KBM-7 (cell line): Measurements from ENCODE around the gene C9orf72.
A peak's percentile ranks its signal among the peaks of the same experiment; 100 is the strongest.

ENCODE experiments used
- DNase-seq: peaks from one replicate; pipeline ENCODE4 v3.0.0-alpha.2; 2015
- in situ Hi-C: fragments of 300-500 bp; cut with MboI; formaldehyde crosslinking; loops from 2 replicates; pipeline ENCODE4 v1.14.3; 2020; ENCODE audit warnings: low sequenced_read_pairs, low pct_unique_long_range_greater_than_20kb, mixed read lengths

C9orf72 gene

GRCh38 chr9:27584931-27585330 is 11.7 kb upstream of the C9orf72 start:
- DNase-seq: no peak
- in situ Hi-C loops: no loop called here

DNA sequence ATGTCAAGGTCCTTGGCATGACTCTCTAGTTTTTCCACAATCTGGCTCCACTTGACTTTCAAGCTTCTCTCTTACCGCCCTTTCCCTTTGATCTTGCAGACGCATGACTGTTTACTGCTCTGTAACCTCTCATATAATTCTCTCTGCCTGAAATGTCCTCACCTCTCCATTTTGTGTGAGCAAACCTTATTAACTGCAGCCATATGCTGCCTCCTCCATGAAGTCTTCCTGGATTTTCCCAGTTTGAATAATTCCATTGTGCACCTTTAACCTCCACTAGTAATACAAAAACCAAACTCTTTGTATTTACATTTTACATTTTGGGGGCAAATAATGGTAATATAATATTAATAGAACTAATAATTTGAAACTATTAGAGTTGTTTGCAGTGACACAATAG is 9.5 kb upstream of the C9orf72 start:
- in situ Hi-C loops: no loop called here
- DNase-seq: no peak

GRCh38 chr9:27581826-27582225 is 8.5 kb upstream of the C9orf72 start:
- in situ Hi-C loops: no loop called here
- DNase-seq: no peak

- in situ Hi-C loops: no loop called here
Measured at GRCh38 chr9:27573634-27574590, 631 bp upstream of the C9orf72 start.

DNA sequence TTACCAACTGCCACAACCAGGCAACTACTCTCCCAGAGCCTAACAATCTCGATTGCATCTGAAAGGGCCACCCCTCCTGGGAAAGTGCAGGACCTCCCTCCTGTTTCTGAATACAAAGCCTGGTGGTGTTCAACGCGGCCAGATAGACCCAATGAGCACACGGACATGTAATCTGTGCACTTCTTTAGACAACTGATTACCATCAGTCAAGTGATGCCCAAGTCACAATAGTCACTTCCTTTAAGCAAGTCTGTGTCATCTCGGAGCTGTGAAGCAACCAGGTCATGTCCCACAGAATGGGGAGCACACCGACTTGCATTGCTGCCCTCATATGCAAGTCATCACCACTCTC is 739 bp downstream of the C9orf72 start:
- no peak for DNase-seq
- in situ Hi-C loops: no loop called here

More at GRCh38 chr9:27573634-27574590, 631 bp upstream of the C9orf72 start:
- DNase-seq: peak; percentile 99

GRCh38 chr9:27572061-27572460 is 1.2 kb downstream of the C9orf72 start:
- in situ Hi-C loops: no loop called here

DNA sequence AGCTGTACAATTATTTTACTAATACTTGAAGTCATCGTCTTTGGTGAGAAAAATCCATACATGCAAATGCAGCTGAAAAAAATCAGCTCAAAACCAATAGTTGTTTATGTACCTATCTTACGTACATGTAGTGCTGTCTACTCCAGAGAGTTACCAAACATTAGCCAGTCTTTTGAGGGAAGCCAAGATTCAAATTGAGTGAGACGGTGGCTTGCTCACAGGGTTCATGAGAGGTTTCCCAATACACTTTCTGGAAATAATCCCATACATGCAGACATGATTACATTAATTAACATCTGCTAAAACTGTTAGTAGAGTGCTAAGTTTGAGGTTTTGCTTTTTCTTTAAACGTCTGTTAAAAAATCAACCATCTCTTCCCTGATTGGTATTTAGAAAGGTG is 2.3 kb downstream of the C9orf72 start:
- in situ Hi-C loops: no loop called here
- DNase-seq: no peak

More at GRCh38 chr9:27572061-27572460, 1.2 kb downstream of the C9orf72 start:
- no peak for DNase-seq

GRCh38 chr9:27569406-27569805 is 3.9 kb downstream of the C9orf72 start:
- in situ Hi-C loops: no loop called here
- no peak for DNase-seq

DNA sequence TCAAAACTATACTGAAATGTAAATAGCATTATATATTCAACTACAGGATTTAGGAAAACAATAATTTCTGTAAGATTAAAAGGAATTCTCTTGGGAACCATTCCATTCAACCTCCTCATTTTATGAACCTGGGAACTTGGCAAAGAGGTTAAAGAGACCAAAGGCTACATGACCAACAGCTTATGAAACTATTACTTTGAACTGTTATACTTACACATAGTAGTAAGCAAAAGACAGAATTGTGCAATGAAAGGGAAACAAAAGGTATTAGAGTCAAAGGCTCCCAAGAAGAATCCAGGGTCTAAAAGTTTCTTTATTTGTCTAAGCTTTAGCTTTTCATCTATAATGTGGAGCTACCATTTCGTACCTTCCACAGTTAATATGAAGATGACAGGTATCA is 7.2 kb downstream of the C9orf72 start:
- in situ Hi-C loops: no loop called here

GRCh38 chr9:27565696-27566095 is 7.6 kb downstream of the C9orf72 start:
- in situ Hi-C loops: no loop called here

More for the DNA sequence above, 7.2 kb downstream of the C9orf72 start:
- DNase-seq: no peak

GRCh38 chr9:27564670-27565069 is 8.6 kb downstream of the C9orf72 start:
- no peak for DNase-seq
- in situ Hi-C loops: no loop called here

More at GRCh38 chr9:27565696-27566095, 7.6 kb downstream of the C9orf72 start:
- no peak for DNase-seq

DNA sequence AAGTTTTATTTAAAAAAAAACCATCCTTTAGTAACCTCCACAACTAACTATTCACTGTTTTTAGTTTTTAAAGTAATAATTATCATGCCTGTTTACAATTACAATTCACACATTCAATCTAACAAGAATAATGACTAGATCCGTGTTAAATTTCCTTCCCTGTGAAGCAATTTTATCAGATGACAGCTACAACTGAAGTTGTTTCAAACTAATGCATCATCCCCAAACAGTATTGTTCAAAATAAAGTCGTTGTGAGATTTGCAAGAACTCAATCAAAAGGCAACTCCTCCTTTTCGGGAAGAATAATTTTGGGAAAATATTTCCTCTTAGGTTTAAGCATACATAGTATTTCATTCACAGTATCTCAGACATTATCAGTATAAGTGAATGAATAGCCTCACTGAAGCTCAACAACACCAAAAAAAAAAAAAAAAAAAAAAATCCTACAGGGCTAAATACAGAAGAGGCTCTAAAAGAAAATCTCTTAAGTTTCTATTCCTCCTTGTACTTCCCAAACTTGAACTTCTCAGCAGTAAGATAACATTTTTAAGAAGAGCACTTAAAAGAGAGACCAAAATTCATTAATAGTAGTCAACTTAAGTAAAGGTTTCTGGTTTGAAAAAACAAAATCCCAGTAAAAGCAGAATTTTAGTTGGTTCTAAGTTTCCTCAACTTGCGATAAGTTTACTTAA is 9.4 kb downstream of the C9orf72 start:
- in situ Hi-C loops: no loop called here

GRCh38 chr9:27561685-27562084 is 11.6 kb downstream of the C9orf72 start:
- no peak for DNase-seq
- in situ Hi-C loops: no loop called here

More for the DNA sequence above, 9.4 kb downstream of the C9orf72 start:
- no peak for DNase-seq

DNA sequence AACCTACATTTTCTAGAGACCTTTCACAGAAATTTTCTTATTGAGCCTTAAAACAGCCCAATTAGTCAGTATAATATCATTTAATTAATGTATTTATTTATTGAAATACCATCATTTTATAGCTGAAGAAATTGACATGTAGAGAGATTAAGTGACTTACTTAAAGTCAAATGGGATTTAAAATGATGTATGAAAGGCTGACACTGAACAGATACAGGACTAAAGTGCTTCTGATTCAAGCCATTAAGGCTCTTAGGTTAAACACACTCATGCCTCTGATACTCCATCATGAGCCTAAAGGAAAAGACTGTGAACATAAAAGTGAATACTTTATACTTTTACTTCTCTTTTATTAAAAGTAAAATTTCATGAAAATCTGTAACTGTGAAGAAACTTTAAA is 12.8 kb downstream of the C9orf72 start:
- no peak for DNase-seq
- in situ Hi-C loops: no loop called here

DNA sequence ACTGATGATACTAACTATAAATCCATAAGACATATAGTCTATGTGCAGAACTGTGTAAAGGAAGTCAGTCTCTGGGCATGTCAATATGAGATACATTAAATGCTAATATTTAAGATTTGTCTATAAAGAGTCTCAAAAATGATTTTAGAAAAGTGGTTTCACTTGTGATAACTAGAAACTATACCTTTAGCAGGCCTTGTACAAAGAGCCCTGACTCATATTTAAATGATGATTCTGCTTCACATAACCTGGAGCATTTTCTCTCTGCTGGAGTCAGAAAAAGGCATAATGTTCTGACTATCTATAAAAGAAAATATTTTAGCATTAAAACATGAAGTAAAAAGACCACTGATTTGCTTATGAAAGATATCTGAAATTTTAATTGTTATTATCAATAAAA is 15.0 kb downstream of the C9orf72 start:
- in situ Hi-C loops: no loop called here
- no peak for DNase-seq

GRCh38 chr9:27556470-27556869 is 16.8 kb downstream of the C9orf72 start:
- in situ Hi-C loops: no loop called here
- no peak for DNase-seq

DNA sequence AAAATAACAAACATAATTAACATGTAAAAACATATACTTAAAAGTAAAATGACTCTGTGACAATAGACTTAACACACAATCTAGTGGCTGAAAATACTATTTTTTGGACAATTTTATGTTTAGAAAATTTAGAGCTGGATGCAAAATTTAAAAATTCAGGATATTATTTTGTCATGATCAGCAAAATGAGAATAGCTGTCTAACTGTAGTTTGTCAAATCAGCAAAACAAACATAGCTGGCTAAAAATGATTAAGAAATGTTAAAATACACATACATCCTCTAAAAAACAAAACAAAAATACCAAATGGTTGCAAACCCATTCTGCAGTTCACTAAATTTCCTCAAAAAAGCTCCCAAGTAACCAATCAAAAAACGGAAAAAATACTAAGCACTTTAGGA is 18.6 kb downstream of the C9orf72 start:
- no peak for DNase-seq
- in situ Hi-C loops: no loop called here

DNA sequence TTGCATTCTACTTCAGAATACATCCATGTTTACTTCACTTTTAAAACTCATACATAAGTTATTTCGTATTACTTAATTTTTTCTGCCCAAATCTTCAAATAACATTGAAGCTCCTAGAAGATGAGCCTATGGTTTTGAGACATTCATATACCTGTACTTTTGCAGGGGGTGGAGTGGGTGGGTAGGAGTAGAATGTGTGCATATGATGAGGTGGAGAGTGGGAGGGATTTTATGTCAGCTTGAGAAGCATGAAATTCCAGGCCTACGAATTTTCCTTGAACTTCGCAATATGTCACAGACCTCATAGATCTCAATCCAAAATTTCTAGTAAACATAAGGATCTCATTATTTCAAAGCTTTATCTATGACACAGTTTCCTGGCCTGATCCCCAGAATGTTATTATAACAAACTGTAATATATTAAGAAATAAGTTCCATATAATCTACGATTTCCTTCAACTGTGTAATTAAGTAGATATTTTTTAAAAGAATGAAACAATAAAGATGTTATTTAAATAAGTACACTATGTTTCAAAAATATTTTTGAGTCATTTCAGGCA is 24.0 kb downstream of the C9orf72 start:
- DNase-seq: no peak
- in situ Hi-C loops: no loop called here

DNA sequence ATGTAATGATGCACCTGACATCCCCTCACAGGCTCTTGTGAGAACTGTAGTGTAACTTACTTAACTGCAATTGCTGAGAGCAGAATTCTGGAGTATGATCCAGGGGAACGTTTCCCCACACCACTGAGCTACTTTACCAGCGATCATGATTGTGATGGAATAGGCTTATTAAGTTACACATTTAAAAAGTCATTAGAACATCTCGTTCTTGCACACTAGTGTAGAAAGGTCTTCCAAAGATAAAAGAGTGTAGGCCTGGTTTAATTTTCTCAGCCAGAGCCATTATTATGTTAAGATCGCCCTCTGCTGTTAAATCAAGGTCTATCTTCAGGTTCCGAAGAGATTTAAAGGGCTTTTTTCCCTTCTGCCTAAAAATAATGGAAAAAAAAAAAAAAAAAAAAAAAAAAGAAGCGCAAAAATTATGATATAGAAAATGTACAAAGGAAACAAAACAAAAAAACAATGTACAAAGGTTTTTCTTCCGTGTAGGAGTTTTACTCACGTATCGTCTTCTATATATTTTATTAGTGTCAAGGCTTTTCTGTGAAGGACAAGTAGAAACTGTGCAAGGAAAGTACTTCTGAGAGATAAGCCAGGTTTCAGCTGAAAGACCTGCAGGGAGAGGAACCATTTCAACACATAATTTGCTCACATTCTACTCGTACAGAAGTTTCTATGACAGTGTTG is 25.1 kb downstream of the C9orf72 start:
- in situ Hi-C loops: no loop called here
- peak; percentile 59 for DNase-seq
